BE2C (cell line): ENCODE data around the gene PDE10A.

Source experiments
- DNase-seq: peaks from one replicate; pipeline ENCODE4 v3.0.0-alpha.2; 2020
- H3K27me3 ChIP-seq: fragments of 250-450 bp; sonication (Bioruptor Pico); 2 replicates; pipeline ENCODE4 v1.5.1; 2020; ENCODE audit warnings: mild to moderate bottlenecking
- H3K36me3 ChIP-seq: fragments of 250-450 bp; sonication (Bioruptor Pico); 2 replicates; pipeline ENCODE4 v1.5.1; 2020; ENCODE audit warnings: mild to moderate bottlenecking
- H3K4me1 ChIP-seq: fragments of 250-450 bp; sonication (Bioruptor Pico); 2 replicates; pipeline ENCODE4 v1.5.1; 2020
- H3K4me3 ChIP-seq: 2 replicates; pipeline ENCODE4 v1.5.1; 2011; ENCODE audit warnings: low read depth, low read length
- H3K9me3 ChIP-seq: fragments of 250-450 bp; sonication (Bioruptor Pico); 2 replicates; pipeline ENCODE4 v1.5.1; 2020
- CTCF ChIP-seq: IDR thresholded peaks from 2 replicates; pipeline ENCODE4 v1.5.1; 2012; ENCODE audit warnings: mild to moderate bottlenecking, low read depth, low read length

PDE10A gene

GRCh38 chr6:165680975-165681374 lies 17.9 kb upstream of the PDE10A start:
- H3K36me3 ChIP-seq = no peaks in the 10 kb centered on the region
- no peaks in the 10 kb centered on the region for H3K27me3 ChIP-seq
- H3K9me3 ChIP-seq = no peaks in the 10 kb centered on the region
- no peak overlapping the region for H3K4me3 ChIP-seq
- H3K4me1 ChIP-seq = peaks cover 3% of the 10 kb centered on the region; the same call in 1 of the 2 replicates
- DNase-seq = no peak
- TF ChIP-seq CTCF = no peak

GRCh38 chr6:165679326-165679725 lies 16.3 kb upstream of the PDE10A start:
- H3K4me1 ChIP-seq = no peaks in the 10 kb centered on the region
- no peaks in the 10 kb centered on the region for H3K36me3 ChIP-seq
- no peak for TF ChIP-seq CTCF
- H3K27me3 ChIP-seq = no peaks in the 10 kb centered on the region
- no peaks in the 10 kb centered on the region for H3K9me3 ChIP-seq
- no peak overlapping the region for H3K4me3 ChIP-seq
- no peak for DNase-seq

GRCh38 chr6:165678904-165679303 lies 15.9 kb upstream of the PDE10A start:
- Histone ChIP-seq H3K4me1 (no peaks in the 10 kb centered on the region), H3K27me3 (no peaks in the 10 kb centered on the region), H3K9me3 (no peaks in the 10 kb centered on the region), H3K36me3 (no peaks in the 10 kb centered on the region), H3K4me3 (no peak overlapping the region)
- no peak for DNase-seq
- TF ChIP-seq CTCF = no peak

- H3K4me3 ChIP-seq = no peak overlapping the region
- no peak for DNase-seq
- no peaks in the 10 kb centered on the region for H3K27me3 ChIP-seq
- no peak for TF ChIP-seq CTCF
- no peaks in the 10 kb centered on the region for H3K9me3 ChIP-seq
- no peaks in the 10 kb centered on the region for H3K4me1 ChIP-seq
- no peaks in the 10 kb centered on the region for H3K36me3 ChIP-seq
Observed at GRCh38 chr6:165678429-165678828, 15.4 kb upstream of the PDE10A start.

GRCh38 chr6:165677091-165677490 lies 14.1 kb upstream of the PDE10A start:
- Histone ChIP-seq H3K36me3 (no peaks in the 10 kb centered on the region), H3K27me3 (no peaks in the 10 kb centered on the region), H3K9me3 (no peaks in the 10 kb centered on the region), H3K4me1 (no peaks in the 10 kb centered on the region), H3K4me3 (no peak overlapping the region)
- no peak for TF ChIP-seq CTCF
- DNase-seq = no peak

GRCh38 chr6:165676435-165677068 lies 13.5 kb upstream of the PDE10A start:
- H3K27me3 ChIP-seq = no peaks in the 10 kb centered on the region
- H3K36me3 ChIP-seq = no peaks in the 10 kb centered on the region
- no peaks in the 10 kb centered on the region; the same call in 1 of the 2 replicates for H3K4me1 ChIP-seq
- TF ChIP-seq CTCF = no peak
- no peaks in the 10 kb centered on the region for H3K9me3 ChIP-seq
- DNase-seq = no peak
- H3K4me3 ChIP-seq = no peak overlapping the region
